PC-9 (cell line): ENCODE data around the gene ZNF362. TPM values are rescaled to one million over a fixed set of nuclear protein-coding genes. Genes with fewer than 3 reads are reported as not detected.
A peak's percentile ranks its signal among the peaks of the same experiment; 100 is the strongest.

ENCODE experiments used
- BruUV-seq: library from RNA; stranded (reverse); fragments of 400-500 nt; replicated peaks from 2 replicates; lab custom pipeline; 2021; lab: Mats Ljungman, UMichigan
- CTCF ChIA-PET: fragments of 300-600 bp; sonication (Branson Sonifier 250); formaldehyde crosslinking; loops from one replicate; lab custom pipeline; 2022; ENCODE audit warnings: antibody characterized with exemption; lab: Charles Lee
- POLR2A ChIA-PET: fragments of 300-600 bp; sonication (Branson Sonifier 250); formaldehyde crosslinking; loops from one replicate; lab custom pipeline; 2022; ENCODE audit warnings: antibody characterized with exemption; ENCODE audit not compliant: unreplicated experiment; lab: Charles Lee
- DNase-seq, 2 experiments: peaks; one replicate each; pipeline versions ENCODE4 v3.0.0 to v3.0.0-alpha.2; 2015 to 2022; ENCODE audit warnings: mixed read lengths in 1 of 2
- H2AFZ ChIP-seq: fragments of 200-600 bp; sonication (generic); 2 replicates; pipeline ENCODE4 v1.8.1; 2017; ENCODE audit warnings: antibody characterized with exemption
- H3F3A ChIP-seq: fragments of 200-600 bp; sonication (generic); 2 replicates; pipeline ENCODE4 v1.8.1; 2017; ENCODE audit warnings: antibody characterized with exemption, mild to moderate bottlenecking, low read depth; ENCODE audit not compliant: insufficient read depth
- H3K27ac ChIP-seq: fragments of 200-600 bp; sonication (generic); 2 replicates; pipeline ENCODE4 v1.6.1; 2016; ENCODE audit warnings: mixed run types
- H3K27me3 ChIP-seq: fragments of 200-600 bp; sonication (generic); 2 replicates; pipeline ENCODE4 v1.6.1; 2016; ENCODE audit warnings: low read depth, mixed run types; ENCODE audit not compliant: insufficient read depth
- H3K36me3 ChIP-seq: fragments of 200-600 bp; sonication (generic); 2 replicates; pipeline ENCODE4 v1.6.1; 2016; ENCODE audit warnings: low read depth, mixed run types
- H3K4me1 ChIP-seq: fragments of 200-600 bp; sonication (generic); replicated peaks from 2 replicates; pipeline ENCODE4 v1.6.1; 2016; ENCODE audit warnings: mixed run types; ENCODE audit not compliant: insufficient read depth
- H3K4me2 ChIP-seq: fragments of 200-600 bp; sonication (generic); 2 replicates; pipeline ENCODE4 v1.6.1; 2017; ENCODE audit warnings: mixed run types
- H3K4me3 ChIP-seq: fragments of 200-600 bp; sonication (generic); 2 replicates; pipeline ENCODE4 v1.6.1; 2016; ENCODE audit warnings: mixed run types
- H3K79me2 ChIP-seq: fragments of 200-600 bp; sonication (generic); 2 replicates; pipeline ENCODE4 v1.6.1; 2017; ENCODE audit warnings: low read depth, mixed run types
- H3K9me2 ChIP-seq: fragments of 200-600 bp; sonication (generic); 2 replicates; pipeline ENCODE4 v1.8.1; 2017; ENCODE audit warnings: mild to moderate bottlenecking; ENCODE audit not compliant: insufficient read depth
- H3K9me3 ChIP-seq: fragments of 200-600 bp; sonication (generic); 2 replicates; pipeline ENCODE4 v1.8.1; 2016; ENCODE audit warnings: low read depth; ENCODE audit not compliant: insufficient read depth
- H4K20me1 ChIP-seq: fragments of 200-600 bp; sonication (generic); 2 replicates; pipeline ENCODE4 v1.8.1; 2017; ENCODE audit not compliant: insufficient read depth
- CTCF ChIP-seq: fragments of 200-600 bp; sonication (generic); conservative IDR thresholded peaks from 2 replicates; pipeline ENCODE4 v1.6.1; 2017; ENCODE audit warnings: mixed run types, antibody characterized with exemption, mild to moderate bottlenecking, moderate library complexity
- EZH2 ChIP-seq: fragments of 200-600 bp; sonication (generic); IDR thresholded peaks from 2 replicates; pipeline ENCODE4 v1.8.0; 2017; ENCODE audit warnings: antibody characterized with exemption, low read depth
- intact Hi-C: fragments of 100-400 bp; cut with micrococcal nuclease; formaldehyde crosslinking; loops from one replicate; pipeline ENCODE4 v1.10.0; 2022; ENCODE audit not compliant: unreplicated experiment
- total RNA-seq: library from RNA; stranded (reverse); gene quantifications from 2 replicates; pipeline ENCODE4 v1.2.3, GENCODE V29; 2021

The ZNF362 gene
- total RNA-seq, 1 experiment from 2014 or later = 33.1 TPM

- BruUV-seq = no TSS peak
- no peaks in the 10 kb centered on the region for H4K20me1 ChIP-seq
- no peaks in the 10 kb centered on the region for H3K79me2 ChIP-seq
- peaks cover 51% of the 10 kb centered on the region for H3F3A ChIP-seq
- H3K36me3 ChIP-seq = no peaks in the 10 kb centered on the region; the same call in 1 of the 2 replicates
- POLR2A ChIA-PET = no interaction called here
- no peak for DNase-seq
- H3K4me2 ChIP-seq = peak overlapping the region; percentile 75
- peak overlapping the region; percentile 99 for H3K27ac ChIP-seq
- TF ChIP-seq CTCF = no peak
- TF ChIP-seq EZH2 = no peak
- H3K4me3 ChIP-seq = no peak overlapping the region
- H3K4me1 ChIP-seq = peaks cover 48% of the 10 kb centered on the region
- H3K27me3 ChIP-seq = no peaks in the 10 kb centered on the region
- no peaks in the 10 kb centered on the region for H3K9me2 ChIP-seq
- H3K9me3 ChIP-seq = peaks cover 18% of the 10 kb centered on the region
- CTCF ChIA-PET = no interaction called here
- H2AFZ ChIP-seq = no peak overlapping the region
- intact Hi-C loops = loop anchor here (5.0 kb wide), 2 partner anchors 40 to 110 kb away; partner anchors contain the start of gene TRIM62
These were observed 33.9 kb upstream of the ZNF362 start for GRCh38 chr1:33222381-33222780.

- peaks cover 18% of the 10 kb centered on the region for H3K9me3 ChIP-seq
- no peak overlapping the region for H3K4me2 ChIP-seq
- no peaks in the 10 kb centered on the region for H4K20me1 ChIP-seq
- intact Hi-C loops = loop anchor here (5.0 kb wide), 2 partner anchors 42 to 112 kb away; partner anchors contain the start of gene TRIM62
- H3K4me3 ChIP-seq = no peak overlapping the region
- H3K27me3 ChIP-seq = no peaks in the 10 kb centered on the region
- H2AFZ ChIP-seq = no peak overlapping the region
- H3K36me3 ChIP-seq = no peaks in the 10 kb centered on the region; the same call in 1 of the 2 replicates
- no peaks in the 10 kb centered on the region for H3K9me2 ChIP-seq
- BruUV-seq = no TSS peak
- ChIA-PET POLR2A (no interaction called here), CTCF (interaction anchor here (0.6 kb wide), 1 partner anchor 74 kb away, joined by 3 read pairs; no protein-coding TSS in a partner anchor)
- H3K27ac ChIP-seq = no peak overlapping the region
- no peak for TF ChIP-seq EZH2
- TF ChIP-seq CTCF = no peak
- H3F3A ChIP-seq = peaks cover 47% of the 10 kb centered on the region
- H3K79me2 ChIP-seq = no peaks in the 10 kb centered on the region
- DNase-seq = no peak
- H3K4me1 ChIP-seq = peaks cover 43% of the 10 kb centered on the region
These were observed 32.1 kb upstream of the ZNF362 start for GRCh38 chr1:33224166-33224707.

GRCh38 chr1:33225586-33225985, 30.7 kb upstream of the ZNF362 start:
- H3K27ac ChIP-seq = no peak overlapping the region
- H3K4me1 ChIP-seq = peaks cover 30% of the 10 kb centered on the region
- BruUV-seq = no TSS peak
- H3K9me3 ChIP-seq = peaks cover 18% of the 10 kb centered on the region
- intact Hi-C loops = no loop called here
- H3K9me2 ChIP-seq = no peaks in the 10 kb centered on the region
- no peak for DNase-seq
- H4K20me1 ChIP-seq = no peaks in the 10 kb centered on the region
- peaks cover 33% of the 10 kb centered on the region for H3F3A ChIP-seq
- no peaks in the 10 kb centered on the region for H3K27me3 ChIP-seq
- no peaks in the 10 kb centered on the region for H3K79me2 ChIP-seq
- H2AFZ ChIP-seq = no peak overlapping the region
- TF ChIP-seq CTCF (no peak), EZH2 (no peak)
- H3K4me3 ChIP-seq = no peak overlapping the region
- H3K36me3 ChIP-seq = no peaks in the 10 kb centered on the region; the same call in 1 of the 2 replicates
- no peak overlapping the region for H3K4me2 ChIP-seq
- POLR2A ChIA-PET = no interaction called here
- CTCF ChIA-PET = no interaction called here
